Measurements from ENCODE around the gene DAAM1. TPM values are rescaled to one million over a fixed set of nuclear protein-coding genes. Genes with fewer than 3 reads are reported as not detected.
A peak's percentile ranks its signal among the peaks of the same experiment; 100 is the strongest.

DAAM1 gene
- polyA plus RNA-seq, 1 of the 3 experiments (the other 2 are of a cell fraction): 5.1 TPM

DNA sequence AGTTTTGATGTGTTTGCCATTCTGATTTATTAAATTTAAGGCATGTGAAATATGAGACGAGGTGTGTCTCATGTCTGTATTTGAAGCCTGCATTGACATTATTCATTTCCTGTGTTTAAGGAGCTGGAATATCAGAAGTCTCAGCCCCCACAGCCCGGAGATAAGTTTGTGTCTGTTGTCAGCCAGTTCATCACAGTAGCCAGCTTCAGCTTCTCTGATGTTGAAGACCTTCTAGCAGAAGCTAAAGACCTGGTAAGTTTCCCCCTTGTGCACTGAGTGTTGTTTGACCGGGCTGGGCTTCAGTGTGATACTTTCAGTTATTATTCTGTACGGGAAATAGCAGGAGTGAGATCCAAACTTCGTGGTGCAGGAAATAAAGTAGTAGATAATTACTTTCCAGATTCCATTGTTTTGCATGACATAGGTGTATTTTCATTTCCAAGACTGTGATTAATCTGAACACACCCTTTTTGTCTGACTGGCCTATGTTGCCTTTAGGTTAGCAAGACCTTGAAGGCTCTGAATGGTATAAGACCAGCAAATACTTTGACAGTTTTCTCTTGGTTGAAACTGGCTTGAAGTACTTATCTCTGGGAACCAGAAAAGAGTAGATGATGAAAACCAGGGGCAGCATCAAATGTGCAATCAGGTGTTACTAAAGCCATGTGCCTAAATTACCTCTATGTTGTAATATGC is 175.2 kb downstream of the DAAM1 start:
- Histone ChIP-seq H3F3A (replicated peaks; ENCODE audit: insufficient read depth) (peaks cover 15% of the 10 kb centered on the region), H3K9ac (no peak overlapping the region), H3K79me2 (ENCODE audit: insufficient read depth) (no peaks in the 10 kb centered on the region), H3K36me3 (replicated peaks in 1 of 2; ENCODE audit: control insufficient read depth in 1 of 2, insufficient read depth in 2 of 2, low read length in 1 of 2) (peaks cover 35 to 42% of the 10 kb centered on the region in 2 experiments), H3K27ac (ENCODE audit: low read depth in 2 of 2, low read length in 1 of 2) (peak overlapping the region; percentile 35 to 39), H3K27me3 (ENCODE audit: insufficient read depth) (no peaks in the 10 kb centered on the region), H3K4me2 (peak overlapping the region; percentile 27), H3K9me3 (no peaks in the 10 kb centered on the region), H3K4me3 (ENCODE audit: low read depth in 2 of 2, low read length in 1 of 2) (no peak overlapping the region; a peak in 1 of 4 replicates), H3K4me1 (ENCODE audit: control insufficient read depth in 1 of 2, insufficient read depth in 2 of 2, low read depth in 1 of 2, low read length in 1 of 2) (peaks cover 28 to 33% of the 10 kb centered on the region in 2 experiments; a peak in 3 of 4 replicates), H3K9me2 (no peaks in the 10 kb centered on the region), H2AFZ (ENCODE audit: low read depth) (no peak overlapping the region), H4K20me1 (ENCODE audit: insufficient read depth) (no peaks in the 10 kb centered on the region)
- WGBS (ENCODE audit: low lambda C conversion rate): 38% methylated on average over 5 of the region's 5 CpGs
- no peak for DNase-seq
- ChIA-PET POLR2A (no interaction called here), CTCF (no interaction called here)
- TF ChIP-seq TEAD4 (IDR thresholded peaks at IDR 0.05; ENCODE audit: borderline replicate concordance, insufficient read depth) (no peak), SIN3A (IDR thresholded peaks at IDR 0.05; ENCODE audit: borderline replicate concordance, low read depth, low read length) (peak; percentile 5; the same call in 1 of the 2 replicates), TCF12 (IDR thresholded peaks at IDR 0.05) (peak; percentile 51), FOSL2 (IDR thresholded peaks at IDR 0.05; ENCODE audit: borderline replicate concordance, low read depth) (no peak), CHD2 (IDR thresholded peaks at IDR 0.05; ENCODE audit: low read length, partially characterized antibody) (no peak), MEF2A (IDR thresholded peaks at IDR 0.05; ENCODE audit: borderline replicate concordance, low read depth) (no peak), POLR2AphosphoS5 (IDR thresholded peaks at IDR 0.05; ENCODE audit: low read depth, low read length) (no peak), EP300 (IDR thresholded peaks at IDR 0.05; ENCODE audit: borderline replicate concordance in 1 of 2, low read depth in 1 of 2, low read length in 1 of 2) (no peak), MXI1 (IDR thresholded peaks at IDR 0.05; ENCODE audit: low read depth, low read length) (no peak), EZH2phosphoT487 (IDR thresholded peaks at IDR 0.05; ENCODE audit: borderline replicate concordance, low read depth) (no peak), RXRA (IDR thresholded peaks at IDR 0.05; ENCODE audit: borderline replicate concordance, low read depth) (no peak), ELF1 (IDR thresholded peaks at IDR 0.05) (no peak), RCOR1 (IDR thresholded peaks at IDR 0.05; ENCODE audit: low read length) (no peak), NRF1 (IDR thresholded peaks at IDR 0.05; ENCODE audit: low read depth, low read length) (no peak), FOXM1 (IDR thresholded peaks at IDR 0.05; ENCODE audit: low read depth) (no peak), SMC3 (IDR thresholded peaks at IDR 0.05; ENCODE audit: low read depth, low read length) (no peak)
- TF ChIP-seq, protein P1, sequence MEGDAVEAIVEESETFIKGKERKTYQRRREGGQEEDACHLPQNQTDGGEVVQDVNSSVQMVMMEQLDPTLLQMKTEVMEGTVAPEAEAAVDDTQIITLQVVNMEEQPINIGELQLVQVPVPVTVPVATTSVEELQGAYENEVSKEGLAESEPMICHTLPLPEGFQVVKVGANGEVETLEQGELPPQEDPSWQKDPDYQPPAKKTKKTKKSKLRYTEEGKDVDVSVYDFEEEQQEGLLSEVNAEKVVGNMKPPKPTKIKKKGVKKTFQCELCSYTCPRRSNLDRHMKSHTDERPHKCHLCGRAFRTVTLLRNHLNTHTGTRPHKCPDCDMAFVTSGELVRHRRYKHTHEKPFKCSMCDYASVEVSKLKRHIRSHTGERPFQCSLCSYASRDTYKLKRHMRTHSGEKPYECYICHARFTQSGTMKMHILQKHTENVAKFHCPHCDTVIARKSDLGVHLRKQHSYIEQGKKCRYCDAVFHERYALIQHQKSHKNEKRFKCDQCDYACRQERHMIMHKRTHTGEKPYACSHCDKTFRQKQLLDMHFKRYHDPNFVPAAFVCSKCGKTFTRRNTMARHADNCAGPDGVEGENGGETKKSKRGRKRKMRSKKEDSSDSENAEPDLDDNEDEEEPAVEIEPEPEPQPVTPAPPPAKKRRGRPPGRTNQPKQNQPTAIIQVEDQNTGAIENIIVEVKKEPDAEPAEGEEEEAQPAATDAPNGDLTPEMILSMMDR (IDR thresholded peaks at IDR 0.05): no peak
- TF ChIP-seq, protein P2, sequence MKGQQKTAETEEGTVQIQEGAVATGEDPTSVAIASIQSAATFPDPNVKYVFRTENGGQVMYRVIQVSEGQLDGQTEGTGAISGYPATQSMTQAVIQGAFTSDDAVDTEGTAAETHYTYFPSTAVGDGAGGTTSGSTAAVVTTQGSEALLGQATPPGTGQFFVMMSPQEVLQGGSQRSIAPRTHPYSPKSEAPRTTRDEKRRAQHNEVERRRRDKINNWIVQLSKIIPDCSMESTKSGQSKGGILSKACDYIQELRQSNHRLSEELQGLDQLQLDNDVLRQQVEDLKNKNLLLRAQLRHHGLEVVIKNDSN (IDR thresholded peaks at IDR 0.05; ENCODE audit: borderline replicate concordance, low read depth): no peak
- TF ChIP-seq, protein P3, sequence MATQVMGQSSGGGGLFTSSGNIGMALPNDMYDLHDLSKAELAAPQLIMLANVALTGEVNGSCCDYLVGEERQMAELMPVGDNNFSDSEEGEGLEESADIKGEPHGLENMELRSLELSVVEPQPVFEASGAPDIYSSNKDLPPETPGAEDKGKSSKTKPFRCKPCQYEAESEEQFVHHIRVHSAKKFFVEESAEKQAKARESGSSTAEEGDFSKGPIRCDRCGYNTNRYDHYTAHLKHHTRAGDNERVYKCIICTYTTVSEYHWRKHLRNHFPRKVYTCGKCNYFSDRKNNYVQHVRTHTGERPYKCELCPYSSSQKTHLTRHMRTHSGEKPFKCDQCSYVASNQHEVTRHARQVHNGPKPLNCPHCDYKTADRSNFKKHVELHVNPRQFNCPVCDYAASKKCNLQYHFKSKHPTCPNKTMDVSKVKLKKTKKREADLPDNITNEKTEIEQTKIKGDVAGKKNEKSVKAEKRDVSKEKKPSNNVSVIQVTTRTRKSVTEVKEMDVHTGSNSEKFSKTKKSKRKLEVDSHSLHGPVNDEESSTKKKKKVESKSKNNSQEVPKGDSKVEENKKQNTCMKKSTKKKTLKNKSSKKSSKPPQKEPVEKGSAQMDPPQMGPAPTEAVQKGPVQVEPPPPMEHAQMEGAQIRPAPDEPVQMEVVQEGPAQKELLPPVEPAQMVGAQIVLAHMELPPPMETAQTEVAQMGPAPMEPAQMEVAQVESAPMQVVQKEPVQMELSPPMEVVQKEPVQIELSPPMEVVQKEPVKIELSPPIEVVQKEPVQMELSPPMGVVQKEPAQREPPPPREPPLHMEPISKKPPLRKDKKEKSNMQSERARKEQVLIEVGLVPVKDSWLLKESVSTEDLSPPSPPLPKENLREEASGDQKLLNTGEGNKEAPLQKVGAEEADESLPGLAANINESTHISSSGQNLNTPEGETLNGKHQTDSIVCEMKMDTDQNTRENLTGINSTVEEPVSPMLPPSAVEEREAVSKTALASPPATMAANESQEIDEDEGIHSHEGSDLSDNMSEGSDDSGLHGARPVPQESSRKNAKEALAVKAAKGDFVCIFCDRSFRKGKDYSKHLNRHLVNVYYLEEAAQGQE (IDR thresholded peaks at IDR 0.05; ENCODE audit: low read depth, low read length): no peak
- TF ChIP-seq, protein P4, sequence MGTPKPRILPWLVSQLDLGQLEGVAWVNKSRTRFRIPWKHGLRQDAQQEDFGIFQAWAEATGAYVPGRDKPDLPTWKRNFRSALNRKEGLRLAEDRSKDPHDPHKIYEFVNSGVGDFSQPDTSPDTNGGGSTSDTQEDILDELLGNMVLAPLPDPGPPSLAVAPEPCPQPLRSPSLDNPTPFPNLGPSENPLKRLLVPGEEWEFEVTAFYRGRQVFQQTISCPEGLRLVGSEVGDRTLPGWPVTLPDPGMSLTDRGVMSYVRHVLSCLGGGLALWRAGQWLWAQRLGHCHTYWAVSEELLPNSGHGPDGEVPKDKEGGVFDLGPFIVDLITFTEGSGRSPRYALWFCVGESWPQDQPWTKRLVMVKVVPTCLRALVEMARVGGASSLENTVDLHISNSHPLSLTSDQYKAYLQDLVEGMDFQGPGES (IDR thresholded peaks at IDR 0.05; ENCODE audit: low read depth, low read length): no peak
- TF ChIP-seq, protein P5, sequence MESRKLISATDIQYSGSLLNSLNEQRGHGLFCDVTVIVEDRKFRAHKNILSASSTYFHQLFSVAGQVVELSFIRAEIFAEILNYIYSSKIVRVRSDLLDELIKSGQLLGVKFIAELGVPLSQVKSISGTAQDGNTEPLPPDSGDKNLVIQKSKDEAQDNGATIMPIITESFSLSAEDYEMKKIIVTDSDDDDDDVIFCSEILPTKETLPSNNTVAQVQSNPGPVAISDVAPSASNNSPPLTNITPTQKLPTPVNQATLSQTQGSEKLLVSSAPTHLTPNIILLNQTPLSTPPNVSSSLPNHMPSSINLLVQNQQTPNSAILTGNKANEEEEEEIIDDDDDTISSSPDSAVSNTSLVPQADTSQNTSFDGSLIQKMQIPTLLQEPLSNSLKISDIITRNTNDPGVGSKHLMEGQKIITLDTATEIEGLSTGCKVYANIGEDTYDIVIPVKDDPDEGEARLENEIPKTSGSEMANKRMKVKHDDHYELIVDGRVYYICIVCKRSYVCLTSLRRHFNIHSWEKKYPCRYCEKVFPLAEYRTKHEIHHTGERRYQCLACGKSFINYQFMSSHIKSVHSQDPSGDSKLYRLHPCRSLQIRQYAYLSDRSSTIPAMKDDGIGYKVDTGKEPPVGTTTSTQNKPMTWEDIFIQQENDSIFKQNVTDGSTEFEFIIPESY (IDR thresholded peaks at IDR 0.05; ENCODE audit: borderline replicate concordance, low read depth): no peak
- TF ChIP-seq, protein P6, sequence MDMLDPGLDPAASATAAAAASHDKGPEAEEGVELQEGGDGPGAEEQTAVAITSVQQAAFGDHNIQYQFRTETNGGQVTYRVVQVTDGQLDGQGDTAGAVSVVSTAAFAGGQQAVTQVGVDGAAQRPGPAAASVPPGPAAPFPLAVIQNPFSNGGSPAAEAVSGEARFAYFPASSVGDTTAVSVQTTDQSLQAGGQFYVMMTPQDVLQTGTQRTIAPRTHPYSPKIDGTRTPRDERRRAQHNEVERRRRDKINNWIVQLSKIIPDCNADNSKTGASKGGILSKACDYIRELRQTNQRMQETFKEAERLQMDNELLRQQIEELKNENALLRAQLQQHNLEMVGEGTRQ (IDR thresholded peaks at IDR 0.05; ENCODE audit: borderline replicate concordance, low read depth, low read length): no peak
